Gastroesophageal sphincter (tissue), 4 donors: ENCODE measurements around the gene ARHGAP21. TPM values are rescaled to one million over a fixed set of nuclear protein-coding genes. Genes with fewer than 3 reads are reported as not detected.
"Not testable (repeated sequence)": the region's sequence is repeated elsewhere in the genome, so short reads cannot be mapped to it uniquely, and the experiment has no call there.

ENCODE experiments used
- ATAC-seq: fragments of 150-250 bp; one replicate; pipeline ENCODE4 v1.9.1; 2016; ENCODE audit warnings: mild to moderate bottlenecking, moderate library complexity
- H3K27ac ChIP-seq, 4 donors: fragments of 200-600 bp; sonication (generic) in 3 of 4; 1 replicate in 3 of 4; 2 replicates in 1 of 4; pipeline ENCODE4 v1.5.1; 2016 to 2019
- H3K27me3 ChIP-seq: fragments of 200-600 bp; sonication (generic); one replicate; pipeline ENCODE4 v1.5.1; 2019
- H3K36me3 ChIP-seq, 2 donors: fragments of 200-600 bp; sonication (generic); one replicate each; pipeline ENCODE4 v1.5.1; 2019; ENCODE audit warnings: control low read depth in 1 of 2
- H3K4me1 ChIP-seq, 3 donors: fragments of 200-600 bp; sonication (generic); 1 replicate in 2 of 3; 2 replicates in 1 of 3; pipeline ENCODE4 v1.5.1; 2016 to 2019; ENCODE audit warnings: control low read depth in 2 of 3
- H3K4me3 ChIP-seq, 2 donors: fragments of 200-600 bp; sonication (generic); one replicate each; pipeline ENCODE4 v1.5.1; 2019; ENCODE audit warnings: mild to moderate bottlenecking in 1 of 2, moderate library complexity in 1 of 2
- H3K9me3 ChIP-seq, 3 donors: fragments of 200-600 bp; sonication (generic); one replicate each; pipeline ENCODE4 v1.5.1; 2017 to 2019; ENCODE audit warnings: control low read depth in 2 of 3
- CTCF ChIP-seq, 4 experiments: fragments of 200-600 bp in 2 of 4; fragments of 450-650 bp in 2 of 4; sonication (generic) in 1 of 4; IDR thresholded peaks; one replicate each; pipeline ENCODE4 v1.5.1; 2017 to 2019; ENCODE audit warnings: antibody characterized with exemption in 4 of 4, mild to moderate bottlenecking in 2 of 4, moderate library complexity in 2 of 4
- EP300 ChIP-seq: sonication (generic); formaldehyde crosslinking; IDR thresholded peaks from one replicate; pipeline ENCODE4 v1.6.1; 2017; ENCODE audit warnings: antibody characterized with exemption, mild to moderate bottlenecking
- POLR2A ChIP-seq, 2 donors: fragments of 450-650 bp; IDR thresholded peaks; one replicate each; pipeline ENCODE4 v1.6.1; 2017; ENCODE audit warnings: antibody characterized with exemption in 2 of 2, mild to moderate bottlenecking in 2 of 2, moderate library complexity in 1 of 2
- POLR2AphosphoS5 ChIP-seq: sonication (generic); formaldehyde crosslinking; IDR thresholded peaks from one replicate; pipeline ENCODE4 v1.6.1; 2017; ENCODE audit warnings: antibody characterized with exemption
- WGBS, 2 donors: methylation state at CpG; one replicate each; pipeline ENCODE4 v1.1.5; 2018; ENCODE audit warnings: low coverage in 1 of 2; 5-methylcytosine and 5-hydroxymethylcytosine counted together
- total RNA-seq, 4 donors: library from RNA; depleted of rRNA; stranded (reverse); fragments of >200 nt; gene quantifications; one replicate each; pipeline ENCODE4 v1.1.0, GENCODE V29; 2016

The ARHGAP21 gene
- 10 to 100 TPM; 55.3 to 76.7 (median 66.4) TPM for total RNA-seq

GRCh38 chr10:24723788-24724380 is at the start of gene ARHGAP21:
Gene ARHGAP21 (minus strand): TSS chr10:24723887. CDS start chr10:24721899, 1,988 bp downstream.
- no CpG with 5 or more reads among the region's 46 CpGs for WGBS, 2 donors
- Histone ChIP-seq H3K27ac (peak within 1 kb of the TSS; percentile 89 to 98 (median 96)), H3K9me3 (no peaks in the 10 kb centered on the region), H3K36me3 (no peaks in the 10 kb centered on the region), H3K27me3 (no peaks in the 10 kb centered on the region), H3K4me3 (peak within 1 kb of the TSS; percentile 64 to 87), H3K4me1 (peaks cover 0 to 38% (median 11%) of the 10 kb centered on the region in 3 donors)
- TF ChIP-seq POLR2A (IDR thresholded peaks at IDR 0.05) (peak; percentile 20 to 49), CTCF (IDR thresholded peaks at IDR 0.05) (peak in 1 of 4 experiments; percentile 11), EP300 (no peak), POLR2AphosphoS5 (peak; percentile 11)
- ATAC-seq: peak; percentile 56

GRCh38 chr10:24771943-24772694 is 48.4 kb upstream of the ARHGAP21 start:
- no peaks in the 10 kb centered on the region for H3K4me1 ChIP-seq
- no peaks in the 10 kb centered on the region for H3K27me3 ChIP-seq
- H3K27ac ChIP-seq: no peak overlapping the region
- ATAC-seq: no peak
- H3K9me3 ChIP-seq: no peaks in the 10 kb centered on the region
- TF ChIP-seq POLR2AphosphoS5 (no peak), EP300 (no peak), POLR2A (IDR thresholded peaks at IDR 0.05) (no peak), CTCF (IDR thresholded peaks at IDR 0.05) (no peak)
- H3K36me3 ChIP-seq: no peaks in the 10 kb centered on the region
- 89% methylated on average over 1 of the region's 1 CpG; no CpG with 5 or more reads in 1 of the 2 donors for WGBS, 2 donors
- H3K4me3 ChIP-seq: no peak overlapping the region

GRCh38 chr10:24764991-24765390 is 41.3 kb upstream of the ARHGAP21 start:
- not testable (repeated sequence) for H3K36me3 ChIP-seq, H3K4me1 ChIP-seq, H3K27ac ChIP-seq, ATAC-seq, H3K4me3 ChIP-seq, H3K9me3 ChIP-seq, H3K27me3 ChIP-seq
- 40% methylated on average over 1 of the region's 1 CpG; no CpG with 5 or more reads in 1 of the 2 donors for WGBS, 2 donors

GRCh38 chr10:24762966-24763623 is 39.4 kb upstream of the ARHGAP21 start:
- no peaks in the 10 kb centered on the region for H3K4me1 ChIP-seq
- H3K36me3 ChIP-seq: no peaks in the 10 kb centered on the region
- no peak for ATAC-seq
- TF ChIP-seq POLR2A (IDR thresholded peaks at IDR 0.05) (no peak), POLR2AphosphoS5 (no peak), CTCF (IDR thresholded peaks at IDR 0.05) (no peak), EP300 (no peak)
- H3K4me3 ChIP-seq: no peak overlapping the region
- H3K27ac ChIP-seq: no peak overlapping the region
- WGBS, 2 donors: 23 to 31% methylated on average over 2 of the region's 2 CpGs
- H3K9me3 ChIP-seq: no peaks in the 10 kb centered on the region
- H3K27me3 ChIP-seq: no peaks in the 10 kb centered on the region

GRCh38 chr10:24762161-24762924 is 38.7 kb upstream of the ARHGAP21 start:
- Histone ChIP-seq H3K4me3 (no peak overlapping the region), H3K4me1 (no peaks in the 10 kb centered on the region), H3K36me3 (no peaks in the 10 kb centered on the region), H3K9me3 (no peaks in the 10 kb centered on the region), H3K27me3 (no peaks in the 10 kb centered on the region), H3K27ac (no peak overlapping the region)
- ATAC-seq: no peak
- TF ChIP-seq EP300 (no peak), CTCF (IDR thresholded peaks at IDR 0.05) (no peak), POLR2A (IDR thresholded peaks at IDR 0.05) (no peak), POLR2AphosphoS5 (no peak)
- WGBS, 2 donors: 70 to 77% methylated on average over 7 to 8 of the region's 8 CpGs
